K562 (cell line): Measurements from ENCODE around the gene BMP8B. TPM values are rescaled to one million over a fixed set of nuclear protein-coding genes. Genes with fewer than 3 reads are reported as not detected.

Experiments
- ATAC-seq: fragments of 200-7000 bp; cut with Tn5 transposase; 3 replicates; pipeline ENCODE4 v1.9.1; 2020; ENCODE audit warnings: moderate library complexity
- BruUV-seq: library from RNA; stranded (reverse); fragments of 400-500 nt; replicated peaks from 2 replicates; lab custom pipeline; 2021; lab: Mats Ljungman, UMichigan
- CTCF ChIA-PET: fragments of 300-600 bp; formaldehyde crosslinking; extraction: SDS; loops from one replicate; lab custom pipeline; 2021; ENCODE audit warnings: low intra/inter-chr PET ratio; lab: Yijun Ruan, JAX
- POLR2A ChIA-PET: fragments of 300-600, 350-650 bp; sonication (Branson Sonifier 250); formaldehyde crosslinking; extraction: SDS; loops from one replicate; lab custom pipeline; 2021; ENCODE audit warnings: antibody characterized with exemption, inconsistent platforms; lab: Yijun Ruan, JAX
- DNase-seq, 4 experiments: peaks; one replicate each; pipeline versions ENCODE4 v3.0.0 to v3.0.0-alpha.2; 2011 to 2018; ENCODE audit warnings: low spot score in 3 of 4, mixed read lengths in 3 of 4; ENCODE audit errors: extremely low read depth in 1 of 4
- FAIRE-seq: peaks from 2 replicates; lab custom pipeline; 2011; peaks lifted over from hg19 to GRCh38; lab: Jason Lieb, UNC
- H2AFZ ChIP-seq: 2 replicates; pipeline ENCODE4 v1.6.0; 2011; ENCODE audit warnings: low read depth, low read length, control low read depth, inconsistent platforms
- H3K27ac ChIP-seq: fragments of 200-600 bp; 3 replicates; pipeline ENCODE4 v1.8.0; 2011; ENCODE audit warnings: low read depth, mild to moderate bottlenecking, control low read depth, inconsistent platforms, low read length, moderate library complexity, mixed read lengths; ENCODE audit errors: extremely low read depth
- H3K27me3 ChIP-seq, 2 experiments: fragments of 300-600 bp in 1 of 2; 2 replicates in 1 of 2; 3 replicates in 1 of 2; pipeline versions ENCODE4 v1.6.0 to v1.8.0; 2011; ENCODE audit warnings: inconsistent platforms in 2 of 2, low read length in 2 of 2, mild to moderate bottlenecking in 1 of 2, mixed read lengths in 1 of 2, moderate library complexity in 1 of 2; ENCODE audit not compliant: control insufficient read depth in 2 of 2, insufficient read depth in 2 of 2
- H3K36me3 ChIP-seq: fragments of 300-600 bp; 3 replicates; pipeline ENCODE4 v1.8.0; 2011; ENCODE audit warnings: mild to moderate bottlenecking, low read length, inconsistent platforms; ENCODE audit not compliant: control insufficient read depth, insufficient read depth
- H3K4me1 ChIP-seq, 2 experiments: fragments of 200-600 bp in 1 of 2; replicated peaks in 1 of 2; 2 replicates in 1 of 2; 3 replicates in 1 of 2; pipeline versions ENCODE4 v1.5.1 to v1.8.0; 2011; ENCODE audit warnings: inconsistent platforms in 2 of 2, low read length in 2 of 2, mild to moderate bottlenecking in 1 of 2, mixed read lengths in 1 of 2, moderate library complexity in 1 of 2; ENCODE audit not compliant: control insufficient read depth in 2 of 2, insufficient read depth in 2 of 2
- H3K4me2 ChIP-seq: 2 replicates; pipeline ENCODE4 v1.6.1; 2011; ENCODE audit warnings: low read length, control low read depth, inconsistent platforms, mixed read lengths; ENCODE audit not compliant: insufficient read depth
- H3K4me3 ChIP-seq: fragments of 200-600 bp; sonication (generic), shearing (Covaris generic); 2 replicates; pipeline ENCODE4 v1.5.1; 2016; ENCODE audit warnings: control low read depth, inconsistent platforms
- H3K79me2 ChIP-seq: fragments of 200-600 bp; 3 replicates; pipeline ENCODE4 v1.8.0; 2011; ENCODE audit warnings: low read length, inconsistent platforms; ENCODE audit not compliant: control insufficient read depth, insufficient read depth
- H3K9ac ChIP-seq, 2 experiments: 2 replicates each; pipeline versions ENCODE4 v1.6.0 to v1.6.1; 2011; ENCODE audit warnings: low read depth in 2 of 2, low read length in 2 of 2, control low read depth in 1 of 2, inconsistent platforms in 1 of 2, mild to moderate bottlenecking in 1 of 2, mixed read lengths in 1 of 2; ENCODE audit not compliant: insufficient read depth in 1 of 2
- H3K9me1 ChIP-seq: one replicate; pipeline ENCODE4 v1.6.0; 2011; ENCODE audit warnings: inconsistent platforms, mild to moderate bottlenecking, low read length, moderate library complexity; ENCODE audit not compliant: control insufficient read depth, insufficient read depth
- H3K9me3 ChIP-seq: replicated peaks from 2 replicates; pipeline ENCODE4 v1.5.1; 2011; ENCODE audit warnings: low read depth, low read length, inconsistent platforms; ENCODE audit not compliant: control insufficient read depth, insufficient read depth
- H4K20me1 ChIP-seq: replicated peaks from 2 replicates; pipeline ENCODE4 v1.6.1; 2011; ENCODE audit warnings: low read length, inconsistent platforms, mixed read lengths; ENCODE audit not compliant: control insufficient read depth, insufficient read depth
- BMI1 ChIP-seq: fragments of 150-350 bp; IDR thresholded peaks from 2 replicates; pipeline ENCODE4 v1.6.1; 2014; ENCODE audit warnings: low read length
- CEBPB ChIP-seq: fragments of 450-650 bp; IDR thresholded peaks from 2 replicates; pipeline ENCODE4 v1.6.1; 2016; ENCODE audit warnings: missing genetic modification characterization, missing compliant biosample characterization
- CTBP1 ChIP-seq: fragments of 450-650 bp; IDR thresholded peaks from 2 replicates; pipeline ENCODE4 v1.6.1; 2016; ENCODE audit warnings: borderline replicate concordance
- E2F3 ChIP-seq: fragments of 250-450 bp; sonication (Bioruptor Pico); IDR thresholded peaks from 2 replicates; pipeline ENCODE4 v1.4.0; 2020; ENCODE audit warnings: mild to moderate bottlenecking
- GATA2 ChIP-seq: sonication (generic); formaldehyde crosslinking; IDR thresholded peaks from 2 replicates; pipeline ENCODE4 v1.4.0; 2020; ENCODE audit warnings: mild to moderate bottlenecking, missing genetic modification reagents
- GTF2E2 ChIP-seq: fragments of 200-800 bp; sonication (Bioruptor generic); IDR thresholded peaks from 2 replicates; pipeline ENCODE4 v1.6.1; 2016; ENCODE audit warnings: missing genetic modification characterization, missing compliant biosample characterization
- IRF2 ChIP-seq: sonication (generic); formaldehyde crosslinking; IDR thresholded peaks from 2 replicates; pipeline ENCODE4 v1.8.1; 2022; ENCODE audit warnings: mild to moderate bottlenecking, missing genetic modification reagents
- KDM5B ChIP-seq: fragments of 200-600 bp; sonication (generic); IDR thresholded peaks from 2 replicates; pipeline ENCODE4 v1.6.1; 2012; ENCODE audit warnings: low read depth, mild to moderate bottlenecking, moderate library complexity, low read length, control low read depth, inconsistent platforms; ENCODE audit not compliant: insufficient replicate concordance
- ZZZ3 ChIP-seq: fragments of 450-650 bp; IDR thresholded peaks from 2 replicates; pipeline ENCODE4 v1.6.1; 2016; ENCODE audit warnings: antibody characterized with exemption, mild to moderate bottlenecking, moderate library complexity
- WGBS: fragments of 100-300 bp; shearing (Covaris generic); methylation state at CpG from one replicate; pipeline ENCODE4 v1.1.6; 2016; ENCODE audit warnings: low coverage, mixed read lengths; ENCODE audit not compliant: insufficient coverage; ENCODE audit errors: missing lambda C conversion rate; 5-methylcytosine and 5-hydroxymethylcytosine counted together
- in situ Hi-C: fragments of 300-500 bp; cut with MboI; formaldehyde crosslinking; loops from 4 replicates; pipeline ENCODE4 v1.15.0; 2018; ENCODE audit warnings: inconsistent platforms, mixed read lengths
- intact Hi-C: fragments of 100-400 bp; cut with micrococcal nuclease; formaldehyde crosslinking; loops from 2 replicates; pipeline ENCODE4 v1.14.2; 2022
- polyA plus RNA-seq, 8 experiments: library from polyadenylated mRNA; depleted of rRNA in 4 of 8; stranded (reverse) in 5 of 8; unstranded in 3 of 8; fragments of >200 nt; fragmentation: Nextera tagmentation in 2 of 8; fragmentation: Illumina TruSeq in 1 of 8; extraction: Ambion mirVana in 2 of 8; extraction: Trizol in 1 of 8; gene quantifications; 2 replicates each; pipeline versions ENCODE4 v1.2.1 to v1.2.3, GENCODE V29; 2011 to 2014; ENCODE audit warnings: inconsistent platforms in 1 of 8, missing spikeins in 1 of 8
- total RNA-seq, 7 experiments: library from RNA; depleted of rRNA in 6 of 7; stranded (reverse); fragments of >200 nt in 6 of 7; fragmentation: Illumina TruSeq in 2 of 7; extraction: Trizol in 2 of 7; gene quantifications; 2 replicates each; pipeline versions ENCODE4 v1.2.1 to v1.2.3, GENCODE V29; 2011 to 2021; ENCODE audit warnings: low replicate concordance in 1 of 7
- TF ChIP-seq, protein P1 (sequence below): fragments of 250-450 bp; sonication (Bioruptor Pico); IDR thresholded peaks from 2 replicates; pipeline ENCODE4 v1.4.0; 2020; ENCODE audit warnings: mild to moderate bottlenecking, moderate library complexity
- TF ChIP-seq, protein P2 (sequence below): sonication (generic); formaldehyde crosslinking; IDR thresholded peaks from 2 replicates; pipeline ENCODE4 v1.8.0; 2023; ENCODE audit warnings: mild to moderate bottlenecking, missing genetic modification reagents
- TF ChIP-seq, protein P3 (sequence below), 2 experiments: fragments of 450-650 bp; IDR thresholded peaks; 2 replicates each; pipeline ENCODE4 v1.6.1; 2016
- TF ChIP-seq, protein P4 (sequence below): fragments of 200-800 bp; sonication (Bioruptor generic); IDR thresholded peaks from 2 replicates; pipeline ENCODE4 v1.6.1; 2017; ENCODE audit warnings: missing genetic modification characterization, missing compliant biosample characterization

BMP8B gene
- total and polyA plus RNA-seq, 9 of the 15 experiments (the other 6 are each of a cell fraction or from before 2014, with no cell fraction given): 0.03 to 0.33 (median 0.14) TPM

DNA sequence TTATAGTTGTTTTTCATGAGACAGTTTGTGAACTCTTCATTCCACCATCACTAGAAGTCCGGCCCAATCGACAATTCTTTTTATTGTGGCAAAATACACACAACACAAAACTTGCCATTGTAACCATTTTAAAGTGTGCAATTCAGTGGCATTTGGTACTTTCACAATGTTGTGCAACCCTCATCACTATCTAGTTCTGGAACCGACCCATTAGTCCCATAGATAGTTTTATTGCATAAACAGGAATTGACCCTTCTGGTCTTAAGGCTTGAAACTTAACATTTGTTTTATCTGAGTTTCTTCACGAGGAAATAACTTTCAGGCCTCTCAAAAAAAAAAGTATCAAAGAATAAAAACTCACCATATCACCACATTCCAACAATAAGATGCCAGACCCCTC is 58.8 kb downstream of the BMP8B start:
- intact Hi-C loops: no loop called here
- BruUV-seq: no TSS peak
- Histone ChIP-seq H3K36me3 (no peaks in the 10 kb centered on the region), H3K4me2 (no peak overlapping the region), H3K4me3 (no peak overlapping the region), H3K4me1 (peaks cover 0 to 5% of the 10 kb centered on the region in 2 experiments; a peak in 2 of 5 replicates), H3K27me3 (peaks cover 33 to 47% of the 10 kb centered on the region in 2 experiments), H3K9me3 (no peaks in the 10 kb centered on the region), H3K9me1 (no peaks in the 10 kb centered on the region), H3K27ac (no peak overlapping the region), H2AFZ (no peak overlapping the region), H3K9ac (no peak overlapping the region), H4K20me1 (no peaks in the 10 kb centered on the region), H3K79me2 (no peaks in the 10 kb centered on the region)
- ATAC-seq (no peak), FAIRE-seq (no peak), DNase-seq (no peak)
- in situ Hi-C loops: no loop called here
- CTCF ChIA-PET: no interaction called here
- WGBS: 1% methylated on average over 4 of the region's 4 CpGs
- POLR2A ChIA-PET: interaction anchor here (0.8 to 0.9 kb wide), 2 partner anchors 9 to 24 kb away, joined by 4 read pairs; partner anchors contain the start of gene PPIE
- TF ChIP-seq, protein P1, sequence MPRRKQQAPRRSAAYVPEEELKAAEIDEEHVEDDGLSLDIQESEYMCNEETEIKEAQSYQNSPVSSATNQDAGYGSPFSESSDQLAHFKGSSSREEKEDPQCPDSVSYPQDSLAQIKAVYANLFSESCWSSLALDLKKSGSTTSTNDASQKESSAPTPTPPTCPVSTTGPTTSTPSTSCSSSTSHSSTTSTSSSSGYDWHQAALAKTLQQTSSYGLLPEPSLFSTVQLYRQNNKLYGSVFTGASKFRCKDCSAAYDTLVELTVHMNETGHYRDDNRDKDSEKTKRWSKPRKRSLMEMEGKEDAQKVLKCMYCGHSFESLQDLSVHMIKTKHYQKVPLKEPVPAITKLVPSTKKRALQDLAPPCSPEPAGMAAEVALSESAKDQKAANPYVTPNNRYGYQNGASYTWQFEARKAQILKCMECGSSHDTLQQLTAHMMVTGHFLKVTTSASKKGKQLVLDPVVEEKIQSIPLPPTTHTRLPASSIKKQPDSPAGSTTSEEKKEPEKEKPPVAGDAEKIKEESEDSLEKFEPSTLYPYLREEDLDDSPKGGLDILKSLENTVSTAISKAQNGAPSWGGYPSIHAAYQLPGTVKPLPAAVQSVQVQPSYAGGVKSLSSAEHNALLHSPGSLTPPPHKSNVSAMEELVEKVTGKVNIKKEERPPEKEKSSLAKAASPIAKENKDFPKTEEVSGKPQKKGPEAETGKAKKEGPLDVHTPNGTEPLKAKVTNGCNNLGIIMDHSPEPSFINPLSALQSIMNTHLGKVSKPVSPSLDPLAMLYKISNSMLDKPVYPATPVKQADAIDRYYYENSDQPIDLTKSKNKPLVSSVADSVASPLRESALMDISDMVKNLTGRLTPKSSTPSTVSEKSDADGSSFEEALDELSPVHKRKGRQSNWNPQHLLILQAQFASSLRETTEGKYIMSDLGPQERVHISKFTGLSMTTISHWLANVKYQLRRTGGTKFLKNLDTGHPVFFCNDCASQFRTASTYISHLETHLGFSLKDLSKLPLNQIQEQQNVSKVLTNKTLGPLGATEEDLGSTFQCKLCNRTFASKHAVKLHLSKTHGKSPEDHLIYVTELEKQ (CRISPR knock-in tag): no peak
- TF ChIP-seq IRF2 (CRISPR knock-in tag) (no peak), CTBP1 (no peak), CEBPB (tag) (peak; percentile 56; the same call in 1 of the 2 replicates), ZZZ3 (no peak), KDM5B (no peak), E2F3 (CRISPR knock-in tag) (no peak), GATA2 (no peak), BMI1 (no peak), GTF2E2 (tag) (no peak)
- TF ChIP-seq, protein P2, sequence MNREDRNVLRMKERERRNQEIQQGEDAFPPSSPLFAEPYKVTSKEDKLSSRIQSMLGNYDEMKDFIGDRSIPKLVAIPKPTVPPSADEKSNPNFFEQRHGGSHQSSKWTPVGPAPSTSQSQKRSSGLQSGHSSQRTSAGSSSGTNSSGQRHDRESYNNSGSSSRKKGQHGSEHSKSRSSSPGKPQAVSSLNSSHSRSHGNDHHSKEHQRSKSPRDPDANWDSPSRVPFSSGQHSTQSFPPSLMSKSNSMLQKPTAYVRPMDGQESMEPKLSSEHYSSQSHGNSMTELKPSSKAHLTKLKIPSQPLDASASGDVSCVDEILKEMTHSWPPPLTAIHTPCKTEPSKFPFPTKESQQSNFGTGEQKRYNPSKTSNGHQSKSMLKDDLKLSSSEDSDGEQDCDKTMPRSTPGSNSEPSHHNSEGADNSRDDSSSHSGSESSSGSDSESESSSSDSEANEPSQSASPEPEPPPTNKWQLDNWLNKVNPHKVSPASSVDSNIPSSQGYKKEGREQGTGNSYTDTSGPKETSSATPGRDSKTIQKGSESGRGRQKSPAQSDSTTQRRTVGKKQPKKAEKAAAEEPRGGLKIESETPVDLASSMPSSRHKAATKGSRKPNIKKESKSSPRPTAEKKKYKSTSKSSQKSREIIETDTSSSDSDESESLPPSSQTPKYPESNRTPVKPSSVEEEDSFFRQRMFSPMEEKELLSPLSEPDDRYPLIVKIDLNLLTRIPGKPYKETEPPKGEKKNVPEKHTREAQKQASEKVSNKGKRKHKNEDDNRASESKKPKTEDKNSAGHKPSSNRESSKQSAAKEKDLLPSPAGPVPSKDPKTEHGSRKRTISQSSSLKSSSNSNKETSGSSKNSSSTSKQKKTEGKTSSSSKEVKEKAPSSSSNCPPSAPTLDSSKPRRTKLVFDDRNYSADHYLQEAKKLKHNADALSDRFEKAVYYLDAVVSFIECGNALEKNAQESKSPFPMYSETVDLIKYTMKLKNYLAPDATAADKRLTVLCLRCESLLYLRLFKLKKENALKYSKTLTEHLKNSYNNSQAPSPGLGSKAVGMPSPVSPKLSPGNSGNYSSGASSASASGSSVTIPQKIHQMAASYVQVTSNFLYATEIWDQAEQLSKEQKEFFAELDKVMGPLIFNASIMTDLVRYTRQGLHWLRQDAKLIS: no peak
- TF ChIP-seq, protein P3, sequence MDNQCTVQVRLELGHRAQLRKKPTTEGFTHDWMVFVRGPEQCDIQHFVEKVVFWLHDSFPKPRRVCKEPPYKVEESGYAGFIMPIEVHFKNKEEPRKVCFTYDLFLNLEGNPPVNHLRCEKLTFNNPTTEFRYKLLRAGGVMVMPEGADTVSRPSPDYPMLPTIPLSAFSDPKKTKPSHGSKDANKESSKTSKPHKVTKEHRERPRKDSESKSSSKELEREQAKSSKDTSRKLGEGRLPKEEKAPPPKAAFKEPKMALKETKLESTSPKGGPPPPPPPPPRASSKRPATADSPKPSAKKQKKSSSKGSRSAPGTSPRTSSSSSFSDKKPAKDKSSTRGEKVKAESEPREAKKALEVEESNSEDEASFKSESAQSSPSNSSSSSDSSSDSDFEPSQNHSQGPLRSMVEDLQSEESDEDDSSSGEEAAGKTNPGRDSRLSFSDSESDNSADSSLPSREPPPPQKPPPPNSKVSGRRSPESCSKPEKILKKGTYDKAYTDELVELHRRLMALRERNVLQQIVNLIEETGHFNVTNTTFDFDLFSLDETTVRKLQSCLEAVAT (IDR thresholded peaks at IDR 0.05): no peak
- TF ChIP-seq, protein P4, sequence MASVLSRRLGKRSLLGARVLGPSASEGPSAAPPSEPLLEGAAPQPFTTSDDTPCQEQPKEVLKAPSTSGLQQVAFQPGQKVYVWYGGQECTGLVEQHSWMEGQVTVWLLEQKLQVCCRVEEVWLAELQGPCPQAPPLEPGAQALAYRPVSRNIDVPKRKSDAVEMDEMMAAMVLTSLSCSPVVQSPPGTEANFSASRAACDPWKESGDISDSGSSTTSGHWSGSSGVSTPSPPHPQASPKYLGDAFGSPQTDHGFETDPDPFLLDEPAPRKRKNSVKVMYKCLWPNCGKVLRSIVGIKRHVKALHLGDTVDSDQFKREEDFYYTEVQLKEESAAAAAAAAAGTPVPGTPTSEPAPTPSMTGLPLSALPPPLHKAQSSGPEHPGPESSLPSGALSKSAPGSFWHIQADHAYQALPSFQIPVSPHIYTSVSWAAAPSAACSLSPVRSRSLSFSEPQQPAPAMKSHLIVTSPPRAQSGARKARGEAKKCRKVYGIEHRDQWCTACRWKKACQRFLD (CRISPR knock-in tag): no peak
